Activated CD8-positive, alpha-beta memory T cell treated with anti-CD3 and anti-CD28 coated beads for 24 hours (primary cell): ENCODE results near the gene SSU72.
"Not testable (repeated sequence)": the region's sequence is repeated elsewhere in the genome, so short reads cannot be mapped to it uniquely, and the experiment has no call there.

Source experiments
- DNase-seq: peaks from one replicate; pipeline ENCODE4 v3.0.0-alpha.2; 2020

Gene SSU72

DNA sequence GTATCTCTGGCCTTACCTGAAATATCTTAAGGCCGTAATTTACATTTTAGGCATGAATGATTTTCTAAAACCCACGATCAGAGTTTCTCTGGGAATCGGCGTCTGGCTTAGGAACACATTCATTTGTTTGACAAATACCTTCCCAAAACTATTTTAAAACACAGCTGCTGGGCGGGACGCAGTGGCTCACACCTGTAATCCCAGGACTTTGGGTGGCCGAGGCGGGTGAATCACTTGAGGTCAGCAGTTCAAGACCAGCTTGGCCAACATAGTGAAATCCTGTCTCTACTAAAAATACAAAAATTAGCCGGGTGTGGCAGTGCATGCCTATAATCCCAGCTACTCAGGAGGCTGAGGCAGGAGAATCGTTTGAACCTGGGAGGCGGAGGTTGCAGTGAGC lies 17.7 kb downstream of the SSU72 start:
- not testable (repeated sequence) for DNase-seq

DNA sequence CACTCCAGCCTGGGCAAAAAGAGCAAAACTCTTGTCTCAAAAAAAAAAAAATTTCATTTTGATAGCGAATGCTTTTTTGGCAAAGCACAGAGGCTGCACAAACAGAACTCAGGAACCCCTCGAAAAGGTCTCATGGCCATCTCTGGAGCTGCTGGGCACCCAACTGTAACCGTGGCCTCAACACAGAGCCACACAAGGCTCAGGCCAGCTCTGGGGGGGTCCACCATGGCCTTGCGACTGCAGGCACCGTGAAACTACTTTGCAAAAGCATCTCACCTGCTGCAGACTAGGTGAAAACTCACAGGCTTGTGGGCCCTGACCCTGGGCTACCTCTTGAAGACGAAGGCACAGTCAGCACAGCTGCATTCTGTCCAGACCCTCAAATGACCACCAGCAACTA lies 18.2 kb downstream of the SSU72 start:
- DNase-seq, result no peak

DNA sequence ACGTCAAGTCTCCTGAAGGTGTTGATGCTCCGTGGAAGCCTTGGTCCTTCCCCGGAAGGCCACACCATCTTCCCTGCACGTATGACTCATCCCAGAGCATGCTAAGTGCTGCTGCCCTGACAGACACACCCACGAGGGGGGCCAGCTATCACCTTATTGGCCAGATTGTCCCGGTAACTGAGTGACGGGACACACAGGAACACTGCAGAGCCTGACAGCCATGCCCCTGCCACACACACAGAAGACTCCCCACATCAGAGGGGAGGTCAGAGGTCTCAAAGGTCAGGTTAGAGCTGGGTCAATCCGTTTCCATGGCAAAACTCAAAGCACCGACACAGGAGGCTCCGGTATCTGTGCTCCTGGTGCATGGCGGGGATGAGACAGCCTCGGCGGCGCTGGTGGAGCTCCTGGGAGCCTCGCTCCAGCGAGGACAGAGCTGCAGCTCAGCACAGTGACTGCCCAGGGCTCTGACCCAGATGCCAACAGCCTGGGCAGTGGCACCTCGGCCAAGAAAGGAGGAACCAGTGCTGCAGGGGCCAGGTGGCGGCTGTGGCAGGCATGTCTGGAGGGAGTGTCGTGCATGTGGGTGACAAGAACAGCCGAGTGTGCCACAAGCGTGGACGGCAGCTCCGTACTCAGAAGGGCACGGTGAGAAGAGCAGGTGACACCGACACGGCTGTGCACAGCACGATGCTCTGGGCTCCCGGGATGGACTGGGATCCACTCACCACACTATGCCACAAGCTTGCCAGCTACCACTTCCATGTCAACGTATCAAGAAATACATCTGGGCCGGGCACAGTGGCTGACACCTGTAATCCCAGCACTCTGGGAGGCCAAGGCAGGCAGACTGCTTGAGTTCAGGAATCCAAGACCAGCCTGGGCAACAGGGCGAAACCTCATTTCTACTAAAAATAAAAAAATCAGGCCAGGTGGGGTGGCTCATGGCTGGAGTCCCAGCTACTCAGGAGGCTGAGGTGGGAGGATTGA lies 19.4 kb downstream of the SSU72 start:
- DNase-seq, result no peak

DNA sequence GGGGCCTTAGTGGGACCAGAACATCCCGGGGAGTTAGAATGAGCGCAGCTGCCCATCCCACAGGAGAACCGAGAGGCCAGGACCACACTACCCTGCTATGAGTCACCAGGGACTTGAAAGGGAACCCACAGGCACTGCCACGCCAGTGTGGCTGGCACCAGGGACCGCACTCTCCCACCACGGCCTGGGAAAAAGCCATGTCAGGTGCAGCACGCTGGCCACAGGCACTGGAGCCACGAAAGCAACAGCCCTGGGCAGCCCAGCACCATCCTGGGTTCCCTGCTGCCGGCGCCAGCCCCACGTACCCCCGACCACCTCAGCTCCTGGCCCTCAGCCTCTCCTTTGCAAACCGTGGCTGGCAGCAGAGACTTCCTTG lies 20.1 kb downstream of the SSU72 start:
- no peak for DNase-seq

DNA sequence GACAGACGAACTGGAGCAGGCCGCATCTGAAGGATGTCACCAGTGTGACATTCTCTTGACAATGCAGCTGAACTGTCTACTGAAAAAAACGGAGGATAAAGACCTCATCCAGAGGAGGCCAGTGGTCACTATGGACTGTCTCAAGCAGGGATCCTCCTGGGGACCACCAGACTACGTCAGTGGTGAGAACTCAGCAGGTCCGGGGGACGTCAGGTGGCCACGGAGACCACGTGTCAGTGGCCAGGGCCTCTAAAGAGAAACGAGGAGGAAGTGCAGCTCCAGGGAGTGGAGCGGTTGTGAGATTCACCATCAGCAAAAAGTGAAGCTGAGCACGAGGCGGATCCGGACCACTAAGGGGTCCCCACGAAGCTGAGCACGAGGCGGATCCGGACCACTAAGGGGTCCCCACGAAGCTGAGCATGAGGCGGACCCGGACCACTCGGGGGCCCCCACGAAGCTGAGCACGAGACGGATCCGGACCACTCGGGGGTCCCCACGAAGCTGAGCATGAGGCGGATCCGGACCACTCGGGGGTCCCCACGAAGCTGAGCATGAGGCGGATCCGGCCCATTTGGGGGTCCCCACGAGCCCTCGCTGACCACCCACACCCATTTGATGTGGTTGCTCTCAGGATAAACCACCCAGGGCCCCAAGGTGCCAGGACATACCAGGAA lies 20.7 kb downstream of the SSU72 start:
- DNase-seq, result no peak

DNA sequence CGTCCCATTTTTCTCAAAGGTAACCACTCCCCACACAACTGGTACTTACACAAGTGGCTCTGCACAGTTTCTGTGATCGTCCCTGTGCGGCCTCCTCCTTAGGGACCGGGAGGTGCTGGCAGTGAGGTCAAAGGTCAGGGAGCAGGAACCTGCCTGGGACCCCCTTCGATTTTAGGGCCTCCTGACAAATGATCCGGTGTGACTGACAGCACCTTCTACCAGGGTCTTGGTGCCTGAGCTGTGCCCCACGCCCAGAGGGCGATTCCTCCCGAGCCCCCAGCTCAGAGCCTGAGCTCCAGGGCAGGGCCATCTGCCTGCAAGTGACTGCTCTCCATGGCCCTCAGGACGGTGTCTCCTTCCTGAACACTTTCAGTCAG lies 22.4 kb downstream of the SSU72 start:
- DNase-seq, result no peak

DNA sequence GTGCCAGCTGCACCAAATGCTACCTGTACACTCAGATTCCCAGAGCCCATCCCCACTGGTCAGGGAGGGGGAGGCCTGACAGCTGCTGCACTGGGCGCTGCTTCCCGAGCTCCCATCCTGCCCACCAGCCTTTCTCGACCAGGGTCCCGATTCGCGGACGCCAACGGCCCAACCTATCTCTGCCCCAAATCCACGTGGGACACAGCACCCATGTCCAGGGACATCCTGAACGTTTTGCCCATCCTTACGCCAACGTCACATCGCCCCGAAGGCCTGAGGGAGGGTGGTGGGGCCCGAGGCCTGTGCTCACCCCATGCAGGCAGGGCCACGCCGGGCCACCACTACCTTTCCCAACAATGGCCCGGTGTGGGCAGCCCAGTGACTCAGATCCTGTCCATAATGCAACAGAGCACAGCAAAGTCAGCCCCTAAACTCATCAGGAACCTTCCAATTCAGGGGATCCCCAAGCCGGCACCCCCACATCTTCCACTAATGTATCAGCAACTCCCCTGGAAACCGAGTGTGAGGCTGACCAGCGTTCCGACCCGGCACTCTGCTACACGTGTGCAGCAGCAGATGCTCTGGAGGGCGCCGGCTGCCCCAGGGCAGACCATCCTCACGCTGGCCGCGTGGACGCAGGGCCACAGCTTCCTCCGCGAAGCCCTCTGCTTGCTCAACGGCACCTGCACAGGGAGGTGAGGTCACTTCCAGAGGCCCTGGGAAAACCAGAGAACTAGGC lies 23.0 kb downstream of the SSU72 start:
- DNase-seq, result no peak

DNA sequence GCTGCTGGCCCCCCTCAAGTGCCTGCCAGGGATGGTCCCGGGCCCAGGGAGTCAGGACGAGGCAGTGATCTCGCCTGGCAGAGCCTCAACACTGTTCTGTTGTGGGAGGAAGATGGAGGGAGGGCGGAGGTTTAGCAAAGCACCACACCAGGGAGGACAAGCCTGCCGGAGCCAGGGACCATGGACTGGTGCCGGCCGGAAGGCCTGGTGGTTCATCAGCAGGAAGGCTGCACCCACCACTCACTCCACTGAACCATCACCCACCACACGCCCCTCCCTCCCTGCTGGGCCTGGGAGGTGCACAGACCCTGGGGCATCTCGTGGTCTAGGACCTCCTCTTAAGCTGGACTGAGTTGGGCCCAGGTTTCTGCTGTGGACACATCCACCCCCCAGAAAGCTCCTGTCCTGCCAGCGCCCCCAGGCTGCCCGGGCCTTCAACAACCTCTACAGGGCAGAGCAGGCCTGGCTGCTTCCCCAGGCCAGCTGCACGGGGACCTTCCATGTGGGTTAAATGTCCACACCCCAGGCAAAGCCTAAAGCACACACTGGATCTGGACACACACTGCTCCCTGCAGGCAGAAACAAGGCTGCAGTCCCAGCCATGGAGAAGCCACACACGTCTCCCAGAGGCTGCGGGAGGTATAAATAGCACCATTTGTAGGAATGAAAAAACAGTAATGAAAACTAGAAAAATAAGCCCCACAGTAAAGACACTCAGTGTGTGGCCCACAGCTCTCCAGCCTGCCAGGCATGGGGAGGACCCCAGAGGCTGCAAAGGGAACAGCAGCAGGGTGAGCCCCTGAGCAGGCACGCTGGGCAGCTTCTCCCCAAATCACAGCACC lies 23.9 kb downstream of the SSU72 start:
- DNase-seq, result no peak

DNA sequence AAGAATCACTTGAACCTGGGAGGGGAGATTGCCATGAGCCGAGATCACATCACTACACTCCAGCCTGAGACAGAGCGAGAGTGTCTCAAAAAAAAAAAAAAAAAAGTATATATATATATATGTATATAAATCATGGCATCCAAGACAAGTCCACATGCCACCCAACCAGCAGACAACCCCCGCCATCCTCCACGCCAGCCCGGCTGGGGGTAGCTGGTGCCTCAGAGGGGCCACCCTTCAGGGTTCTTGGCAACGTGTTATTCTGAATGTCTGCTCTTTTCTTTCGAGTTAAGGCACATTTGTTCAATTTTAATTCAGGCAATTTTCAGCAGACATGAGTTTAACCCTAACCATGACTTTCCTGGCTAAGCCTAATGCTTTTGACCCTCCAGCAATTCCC lies 24.6 kb downstream of the SSU72 start:
- no peak for DNase-seq

DNA sequence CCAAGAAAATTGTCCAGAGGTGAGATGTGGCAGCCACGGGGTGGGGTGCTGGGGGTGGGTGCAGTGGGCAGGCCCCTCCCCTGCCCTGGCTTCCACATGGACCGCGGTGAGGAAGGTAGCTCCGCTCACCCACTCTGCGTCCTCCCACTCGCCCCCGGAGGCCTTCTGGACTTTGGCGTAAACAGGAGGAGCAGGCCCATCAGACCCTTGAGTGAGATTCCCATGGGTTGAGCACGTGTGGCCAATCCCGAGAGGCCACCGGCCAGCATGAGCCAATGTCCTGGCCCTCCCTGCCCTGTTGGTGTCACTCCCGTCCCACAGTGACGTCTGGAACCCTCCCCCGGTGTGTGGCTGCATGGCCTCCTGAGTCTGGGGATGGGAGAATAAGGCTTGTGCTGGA lies 26.1 kb downstream of the SSU72 start:
- DNase-seq, result no peak

DNA sequence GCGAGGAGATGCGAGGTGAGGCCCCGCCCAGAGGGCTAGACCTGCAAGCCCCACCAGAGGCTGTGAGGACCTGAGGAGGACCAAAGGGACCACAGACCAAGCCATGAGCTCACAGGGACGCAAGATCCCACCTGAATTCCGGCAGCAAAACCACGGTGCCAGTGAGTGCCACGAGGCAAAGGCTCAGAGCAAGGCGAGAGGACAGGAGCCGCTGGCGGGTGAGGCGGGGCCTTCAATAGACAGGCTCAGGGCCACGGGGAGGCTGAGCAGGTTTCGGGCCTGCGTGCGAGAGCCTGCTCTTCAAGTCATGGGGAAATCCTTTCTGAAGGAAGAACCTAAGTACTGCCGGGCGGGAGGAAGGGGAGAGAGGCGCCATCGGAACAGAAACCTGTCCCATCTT lies 27.2 kb downstream of the SSU72 start:
- no peak for DNase-seq

DNA sequence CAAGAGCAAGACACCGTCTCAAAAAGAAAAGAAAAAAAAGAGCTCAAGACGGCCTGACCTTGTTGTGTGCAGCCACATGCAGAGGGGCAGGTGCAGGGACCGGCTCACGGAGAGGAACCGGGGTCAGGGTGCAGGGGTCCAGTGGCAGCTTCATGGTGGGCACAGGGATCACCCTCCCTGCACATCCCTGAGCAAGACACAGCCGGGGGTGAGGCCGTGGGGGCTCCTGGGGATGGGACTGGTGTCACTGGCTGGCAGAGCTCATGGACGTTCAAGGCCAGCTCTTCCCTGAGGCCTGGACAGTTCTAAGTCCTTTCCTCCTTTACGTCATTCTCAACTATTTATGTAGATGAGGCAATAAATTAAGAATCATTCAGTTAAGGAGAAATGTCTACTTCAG lies 27.7 kb downstream of the SSU72 start:
- DNase-seq, result no peak

DNA sequence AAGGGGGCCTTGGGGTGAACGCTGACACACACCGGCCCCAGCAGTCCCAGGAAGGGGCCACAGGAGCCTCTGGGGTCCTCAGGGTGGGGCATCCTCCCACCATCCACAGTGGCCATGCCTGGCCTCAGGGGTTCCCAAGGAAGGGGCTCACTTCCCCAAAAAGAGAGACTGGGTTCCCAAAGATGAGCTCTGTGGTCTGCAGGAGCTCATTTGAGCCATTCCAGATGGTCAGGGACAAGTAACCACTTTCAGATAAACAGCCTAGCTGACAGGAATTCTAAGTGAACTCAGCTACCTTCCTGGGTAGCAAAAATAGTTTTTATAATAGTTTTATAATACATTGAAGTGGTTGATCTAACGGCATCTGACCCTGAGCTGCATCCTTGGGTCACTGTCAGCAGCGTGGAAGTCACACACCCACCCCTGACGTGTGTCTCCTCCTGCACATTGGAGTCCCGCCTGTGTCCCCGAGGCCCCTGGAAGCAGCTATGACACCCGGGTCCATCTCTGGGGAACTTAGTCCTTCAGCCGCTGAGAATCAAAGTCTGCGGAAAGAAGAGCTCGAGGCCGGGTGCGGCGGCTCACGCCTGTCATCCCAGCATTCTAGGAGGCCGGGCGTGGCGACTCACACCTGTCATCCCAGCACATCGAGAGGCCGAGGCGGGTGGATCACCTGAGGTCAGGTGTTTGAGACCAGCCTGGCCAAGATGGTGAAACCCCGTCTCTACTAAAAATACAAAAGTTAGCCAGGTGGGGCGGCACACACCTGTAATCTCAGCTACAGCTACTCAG lies 28.5 kb downstream of the SSU72 start:
- no peak for DNase-seq

DNA sequence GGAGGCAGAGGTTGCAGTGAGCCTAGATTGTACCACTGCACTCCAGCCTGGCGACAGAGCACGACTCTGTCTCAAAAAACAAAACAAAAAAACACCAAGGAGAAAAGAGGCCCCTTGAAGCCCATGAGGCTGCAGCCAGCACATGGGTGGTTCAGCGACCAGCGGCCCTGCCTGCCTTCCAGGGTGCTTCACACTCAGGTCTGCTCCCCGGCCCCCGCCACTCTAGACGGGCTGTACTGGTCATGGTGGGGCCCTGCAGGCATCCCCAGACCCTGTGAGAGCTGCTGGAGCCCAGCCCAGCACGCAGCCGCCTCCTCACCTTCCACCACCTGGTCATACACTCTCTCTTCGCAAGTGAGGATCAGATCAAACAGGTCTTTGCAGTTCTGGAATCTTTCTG lies 30.1 kb downstream of the SSU72 start:
- DNase-seq, result no peak

DNA sequence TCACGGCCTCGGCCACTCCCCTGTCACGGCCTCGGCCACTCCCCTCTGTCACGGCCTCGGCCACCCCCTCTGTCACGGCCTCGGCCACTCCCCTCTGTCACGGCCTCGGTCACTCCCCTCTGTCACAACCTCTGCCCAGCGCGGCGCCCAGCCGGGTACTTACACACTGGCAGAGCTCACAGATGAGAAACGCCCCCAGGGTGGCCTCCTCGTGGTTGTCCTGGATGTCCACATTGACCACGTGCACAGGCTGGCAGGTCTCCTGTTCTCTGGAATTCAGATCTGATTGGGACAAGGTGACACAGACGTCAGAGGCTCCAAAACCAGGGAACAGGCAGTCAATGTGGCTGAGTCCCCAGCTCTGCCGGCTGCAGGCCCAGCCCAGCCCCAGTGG lies 31.0 kb downstream of the SSU72 start:
- no peak for DNase-seq

DNA sequence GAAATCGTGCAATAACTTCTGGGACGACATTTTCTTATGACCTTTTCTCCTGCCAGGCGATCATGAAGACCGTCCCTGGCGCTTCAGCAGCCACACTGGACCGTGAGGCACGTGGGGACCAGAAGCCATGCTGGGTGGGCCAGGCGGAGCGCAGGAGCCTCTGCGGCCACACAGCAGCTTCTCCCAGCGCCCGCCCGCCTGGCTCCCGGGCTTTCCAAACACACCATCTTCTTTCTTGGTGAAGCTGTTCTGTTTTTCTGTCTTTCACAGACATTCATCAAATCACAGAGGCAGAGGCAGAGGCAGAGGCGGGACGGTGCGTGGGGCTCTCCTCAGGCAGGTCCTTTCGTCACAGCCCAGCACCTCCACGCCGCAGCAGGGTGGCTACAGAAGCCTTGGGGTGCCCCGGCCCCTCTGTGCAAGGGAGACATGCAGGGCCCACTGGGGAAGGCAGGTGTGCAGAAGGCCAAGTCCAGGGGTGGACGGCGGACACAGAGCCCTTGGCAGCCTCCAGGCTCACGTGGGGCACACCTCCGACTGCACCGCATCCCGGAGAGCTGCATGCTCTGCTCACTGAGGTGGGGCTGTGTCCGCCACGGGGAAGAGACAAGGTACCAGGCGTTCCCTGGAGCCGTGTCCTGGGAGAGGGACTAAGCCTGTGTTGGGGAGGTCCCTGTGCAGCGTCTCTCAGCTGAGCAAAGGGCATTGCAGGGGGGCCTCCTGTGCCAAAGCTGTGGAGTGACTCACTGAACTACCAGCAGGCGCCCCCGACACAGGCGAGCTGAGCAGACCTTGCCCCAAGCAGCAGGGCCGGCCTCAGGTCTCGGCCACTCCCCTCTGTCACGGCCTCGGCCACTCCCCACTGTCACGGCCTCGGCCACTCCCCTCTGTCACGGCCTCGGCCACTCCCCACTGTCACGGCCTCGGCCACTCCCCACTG lies 31.6 kb downstream of the SSU72 start:
- DNase-seq, result no peak

DNA sequence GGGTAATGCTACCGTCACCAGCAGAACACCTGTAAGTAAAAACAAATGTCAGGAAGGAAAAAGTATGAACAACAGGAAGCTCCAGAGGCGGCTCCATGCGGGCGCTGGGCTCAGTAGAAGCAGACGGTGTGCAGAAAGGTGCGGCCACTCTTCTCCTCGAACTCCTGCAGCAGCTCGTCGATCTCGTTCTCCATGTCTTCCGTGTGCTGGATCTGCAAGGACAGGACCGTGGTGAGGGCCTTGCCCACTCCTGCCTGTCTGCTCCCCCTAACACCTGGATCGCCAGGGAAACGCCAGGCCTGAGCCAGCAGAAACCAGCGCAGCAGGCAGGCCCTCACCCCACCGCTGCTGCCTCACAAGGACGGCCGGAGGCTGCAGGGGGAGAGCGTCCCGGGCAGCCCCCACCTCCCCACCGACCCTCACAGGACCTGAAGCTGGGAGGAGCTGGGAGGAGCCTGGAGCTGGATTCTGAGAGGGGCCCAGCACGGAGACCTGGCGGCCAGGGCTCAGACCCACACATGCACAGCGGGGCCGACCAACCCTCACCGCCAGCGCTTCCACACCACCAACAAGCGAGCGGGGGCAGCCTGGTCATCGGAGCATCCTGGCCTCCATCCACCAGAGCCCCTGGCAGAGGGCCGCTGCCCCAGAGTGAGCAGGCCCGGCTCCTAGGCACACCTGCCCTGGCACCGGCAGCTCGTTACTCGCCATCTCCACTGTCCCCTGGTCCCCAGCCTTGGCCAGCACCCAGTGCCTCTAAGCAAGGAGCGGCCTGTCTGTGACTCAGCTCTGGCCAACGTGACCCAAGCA lies 32.5 kb downstream of the SSU72 start:
- no peak for DNase-seq

DNA sequence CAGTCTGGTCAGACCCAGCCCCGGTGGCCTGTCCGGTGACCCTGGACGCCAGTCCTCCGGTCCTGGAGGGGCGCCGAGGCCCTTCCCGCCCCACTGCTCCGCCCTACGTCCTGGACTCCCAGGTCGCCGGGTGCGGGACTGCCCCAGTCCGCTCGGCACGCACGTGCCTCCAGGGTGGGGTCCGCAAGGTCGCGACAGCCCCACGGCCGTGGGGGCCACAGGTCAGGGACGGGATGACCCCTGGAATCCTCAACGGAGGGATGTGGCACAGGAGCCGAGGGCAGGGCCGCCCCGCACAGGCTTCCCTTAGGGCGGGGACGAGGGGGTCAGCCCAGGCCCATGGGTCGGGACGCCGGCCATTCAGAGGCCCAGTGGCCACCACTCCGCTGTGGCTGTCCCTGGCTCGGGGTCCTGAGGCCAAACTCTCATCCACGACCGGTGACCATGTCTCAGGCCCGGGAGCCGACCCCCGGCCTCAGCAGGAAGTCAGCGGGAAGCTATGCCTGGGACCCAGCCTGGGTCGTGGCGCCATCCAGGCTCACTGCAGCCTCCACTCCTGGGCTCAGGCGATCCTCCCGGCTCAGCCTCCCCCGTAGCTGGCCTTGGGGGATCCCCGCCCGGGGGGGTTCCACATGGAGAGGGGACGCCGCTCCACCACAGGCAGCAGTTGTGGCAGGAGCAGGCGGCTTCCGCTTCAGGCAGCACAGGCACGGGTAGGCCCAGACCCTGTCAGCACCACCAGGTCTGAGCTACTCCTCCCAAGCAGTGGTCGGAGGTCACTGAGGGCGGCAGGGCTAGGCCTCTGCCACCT lies 33.6 kb downstream of the SSU72 start:
- DNase-seq, result no peak
